ENCODE measurements around the gene SH3RF1. TPM values are rescaled to one million over a fixed set of nuclear protein-coding genes. Genes with fewer than 3 reads are reported as not detected.
"Not testable (repeated sequence)": the region's sequence is repeated elsewhere in the genome, so short reads cannot be mapped to it uniquely, and the experiment has no call there.

The SH3RF1 gene
- polyA plus RNA-seq, 12 donors: 14.2 to 22.3 (median 16.5) TPM; not detected in 1

GRCh38 chr4:169279108-169279507 lies 8.4 kb upstream of the SH3RF1 start:
- no peak for DNase-seq

- DNase-seq: no peak
These were observed 7.9 kb upstream of the SH3RF1 start for GRCh38 chr4:169278624-169279023.

- not testable (repeated sequence) for DNase-seq
These were observed 7.1 kb upstream of the SH3RF1 start for GRCh38 chr4:169277838-169278237.

- DNase-seq: no peak
These were observed 4.4 kb upstream of the SH3RF1 start for GRCh38 chr4:169275180-169275579.

GRCh38 chr4:169274033-169274432 lies 3.3 kb upstream of the SH3RF1 start:
- DNase-seq: no peak

- DNase-seq: no peak
These were observed 1.6 kb upstream of the SH3RF1 start for GRCh38 chr4:169272265-169272886.

GRCh38 chr4:169271692-169272007 lies 894 bp upstream of the SH3RF1 start:
- no peak for DNase-seq

GRCh38 chr4:169269916-169270809 lies 593 bp downstream of the SH3RF1 start:
- no peak for DNase-seq

- DNase-seq: no peak
These were observed 1.6 kb downstream of the SH3RF1 start for GRCh38 chr4:169268951-169269760.

- no peak for DNase-seq
These were observed 3.7 kb downstream of the SH3RF1 start for GRCh38 chr4:169267070-169267469.

- DNase-seq: no peak
These were observed 4.1 kb downstream of the SH3RF1 start for GRCh38 chr4:169266661-169267060.

- DNase-seq: no peak
These were observed 4.7 kb downstream of the SH3RF1 start for GRCh38 chr4:169266081-169266480.

- DNase-seq: no peak
These were observed 6.9 kb downstream of the SH3RF1 start for GRCh38 chr4:169263791-169264392.

GRCh38 chr4:169260217-169260866 lies 10.4 kb downstream of the SH3RF1 start:
- no peak for DNase-seq

GRCh38 chr4:169259271-169259670 lies 11.5 kb downstream of the SH3RF1 start:
- no peak for DNase-seq

GRCh38 chr4:169258141-169258540 lies 12.6 kb downstream of the SH3RF1 start:
- DNase-seq: no peak

GRCh38 chr4:169256856-169257761 lies 13.6 kb downstream of the SH3RF1 start:
- no peak for DNase-seq

- no peak for DNase-seq
These were observed 14.6 kb downstream of the SH3RF1 start for GRCh38 chr4:169256101-169256612.

- no peak for DNase-seq
These were observed 16.2 kb downstream of the SH3RF1 start for GRCh38 chr4:169254546-169254983.

GRCh38 chr4:169253904-169254303 lies 16.9 kb downstream of the SH3RF1 start:
- no peak for DNase-seq
